DMS153 treated with DMSO at 0.1 percent for 48 hours (cell line): ENCODE measurements around the gene INTS11.
"Not testable (repeated sequence)": the region's sequence is repeated elsewhere in the genome, so short reads cannot be mapped to it uniquely, and the experiment has no call there.

ENCODE experiments used
- DNase-seq: peaks from one replicate; lab custom pipeline; 2025; ENCODE audit not compliant: unreplicated experiment; lab: John Stamatoyannopoulos, UW

The INTS11 gene

DNA sequence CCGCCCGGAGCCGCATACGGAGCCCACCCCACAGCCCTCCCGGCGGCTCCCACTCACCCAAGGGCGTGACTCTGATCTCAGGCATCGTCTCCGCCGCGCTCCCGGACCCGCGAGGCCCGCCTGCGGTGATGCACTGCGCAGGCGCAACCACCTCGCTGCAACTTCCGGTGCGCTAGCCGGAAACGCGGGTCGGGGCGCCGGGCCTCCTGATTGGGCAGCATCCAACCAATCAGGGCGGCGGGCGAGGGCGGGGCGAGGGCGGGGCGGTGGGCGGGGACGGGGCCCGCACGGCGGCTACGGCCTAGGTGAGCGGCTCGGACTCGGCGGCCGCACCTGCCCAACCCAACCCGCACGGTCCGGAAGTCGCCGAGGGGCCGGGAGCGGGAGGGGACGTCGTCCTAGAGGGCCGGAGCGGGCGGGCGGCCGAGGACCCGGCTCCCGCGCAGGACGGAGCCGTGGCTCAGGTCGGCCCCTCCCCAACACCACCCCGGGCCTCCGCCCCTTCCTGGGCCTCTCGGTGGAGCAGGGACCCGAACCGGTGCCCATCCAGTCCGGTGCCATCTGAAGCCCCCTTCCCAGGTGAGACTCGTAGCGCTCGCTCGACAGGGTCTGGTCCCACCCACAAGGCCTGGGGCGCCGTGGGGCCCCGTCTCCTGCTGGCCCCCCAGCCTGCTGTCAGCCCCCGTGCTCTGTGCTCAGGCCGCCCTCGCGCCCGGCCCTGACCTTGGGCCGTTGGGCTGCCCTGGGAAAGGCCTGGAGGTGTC, at the start of gene INTS11, which contains the start of gene CPTP:
INTS11 (minus strand) TSS at position 137 of the 764 bp plus-strand sequence; CDS start at position 85, 52 bp downstream.
CPTP (plus strand) TSS at position 279 of the 764 bp plus-strand sequence. CDS start 2,109 bp downstream, outside the sequence.
- DNase-seq, result peak; percentile 95

DNA sequence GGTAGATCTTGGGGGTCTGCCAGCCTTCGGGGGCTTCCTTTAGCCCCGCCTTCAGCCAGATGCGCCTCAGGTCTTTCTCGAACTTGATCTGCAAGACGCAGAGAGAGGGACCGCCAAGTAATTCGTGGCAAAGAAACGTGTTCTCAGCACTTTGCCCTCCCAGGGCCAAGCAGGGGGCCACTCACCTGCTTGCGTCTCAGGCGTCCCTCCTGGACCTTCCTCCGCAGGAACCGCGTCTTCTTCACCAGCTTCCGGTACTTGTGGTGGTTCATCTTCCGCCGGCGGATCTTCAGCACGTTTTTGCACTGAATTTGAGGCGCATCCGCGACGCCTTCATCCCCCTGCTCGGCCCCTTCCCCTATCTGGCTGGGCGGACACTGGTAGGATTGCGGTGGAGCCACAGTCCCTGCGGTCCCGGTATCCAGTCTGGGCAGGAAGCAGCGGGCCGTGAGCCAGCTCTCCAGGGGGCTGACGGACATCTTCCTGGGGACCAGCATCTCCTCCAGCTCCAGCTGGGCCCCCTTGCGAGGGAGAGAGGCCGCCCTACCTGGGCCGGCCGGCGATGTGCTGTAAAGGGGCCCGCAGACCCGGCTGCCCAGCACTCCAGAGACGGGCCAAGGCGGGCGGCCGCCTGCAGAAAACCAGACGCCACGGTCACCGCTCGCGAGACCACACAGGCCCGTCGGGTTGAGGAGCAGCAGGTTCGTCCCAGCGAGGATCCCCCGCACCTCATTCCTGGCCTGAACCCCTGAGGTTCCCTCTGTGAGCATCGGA, 49.5 kb upstream of the INTS11 start:
- no peak for DNase-seq

DNA sequence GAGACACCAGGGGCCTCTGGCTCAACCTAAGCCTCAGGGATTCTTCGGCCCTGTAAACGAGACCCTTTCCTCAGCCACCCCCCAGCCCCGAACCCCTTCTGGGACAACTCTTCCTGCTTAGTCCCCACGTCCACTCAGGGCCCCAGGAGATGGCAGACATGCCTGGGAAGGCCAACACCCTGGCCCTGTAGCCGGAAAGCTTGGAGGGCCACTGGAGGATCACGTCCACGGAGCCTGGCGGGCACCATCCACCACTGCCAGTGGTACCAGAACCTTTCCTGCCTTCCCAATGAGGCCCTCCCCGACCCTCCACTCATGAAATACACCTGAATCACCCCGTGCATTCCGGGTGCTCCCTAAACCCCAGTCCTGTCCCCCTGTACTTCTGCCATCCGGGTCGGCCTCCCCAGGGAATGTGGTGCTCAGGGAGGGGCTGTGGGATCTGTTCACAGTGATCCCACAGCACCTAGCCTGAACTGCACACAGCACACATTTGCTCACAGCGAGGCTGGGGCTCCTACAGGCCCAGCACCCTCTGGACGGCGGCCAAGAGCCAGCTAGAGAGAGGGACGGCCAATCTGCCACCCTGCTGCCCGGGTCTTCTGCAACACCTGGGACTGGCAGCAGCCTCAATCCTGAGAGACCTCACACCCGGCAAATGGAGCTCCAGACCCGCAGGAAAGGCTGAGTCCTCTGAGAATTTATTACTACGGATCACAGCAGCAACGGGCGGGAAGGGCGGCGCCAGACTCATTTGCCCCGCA, 48.8 kb upstream of the INTS11 start:
- DNase-seq, result no peak

DNA sequence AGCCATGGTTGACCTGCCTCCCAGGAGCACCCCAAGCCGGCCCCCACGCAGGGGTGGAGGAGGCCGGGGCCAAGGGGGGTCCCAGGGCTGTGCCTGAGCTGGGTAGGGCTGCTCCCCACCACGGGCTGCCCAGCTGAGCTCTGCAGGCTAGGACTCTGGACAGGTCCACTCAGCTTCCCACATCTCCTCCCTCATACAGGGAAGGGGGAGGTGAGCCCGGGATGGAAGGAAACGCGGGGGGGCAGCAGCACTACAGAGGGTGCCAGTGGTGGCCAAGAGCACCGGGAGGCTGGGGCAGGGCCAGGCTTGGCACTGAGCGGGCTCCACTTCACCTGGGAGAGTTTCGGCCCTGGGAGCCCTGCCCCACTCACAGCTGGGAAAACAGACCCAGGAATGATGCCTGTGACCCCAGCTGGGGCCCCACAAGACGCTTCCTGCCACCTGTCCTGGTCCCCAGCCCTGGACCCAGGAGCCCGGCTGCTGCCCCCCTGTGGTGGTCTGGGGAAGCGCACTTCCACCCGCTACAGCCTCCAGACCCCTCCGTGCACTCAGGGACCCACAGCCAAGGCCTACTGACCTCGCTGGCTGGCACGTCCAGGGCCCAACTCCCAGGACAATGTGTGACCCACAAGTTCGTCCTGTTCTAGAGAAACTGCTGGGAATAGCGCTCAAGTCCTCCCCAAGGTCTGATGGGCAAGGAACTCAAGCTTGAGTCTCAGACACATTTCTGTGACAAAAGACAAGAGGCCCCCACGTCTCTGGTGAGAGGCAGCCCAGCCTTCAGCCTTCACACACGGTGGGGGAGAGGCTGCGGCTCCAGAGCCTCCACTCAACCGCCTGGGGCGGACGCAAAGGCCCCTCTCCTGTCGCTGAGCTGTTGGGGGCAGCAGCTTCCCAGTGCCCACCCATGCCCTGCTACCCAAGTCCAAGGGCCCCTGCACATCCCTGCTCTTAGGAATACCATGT, 47.6 kb upstream of the INTS11 start:
- peak; percentile 50 for DNase-seq

DNA sequence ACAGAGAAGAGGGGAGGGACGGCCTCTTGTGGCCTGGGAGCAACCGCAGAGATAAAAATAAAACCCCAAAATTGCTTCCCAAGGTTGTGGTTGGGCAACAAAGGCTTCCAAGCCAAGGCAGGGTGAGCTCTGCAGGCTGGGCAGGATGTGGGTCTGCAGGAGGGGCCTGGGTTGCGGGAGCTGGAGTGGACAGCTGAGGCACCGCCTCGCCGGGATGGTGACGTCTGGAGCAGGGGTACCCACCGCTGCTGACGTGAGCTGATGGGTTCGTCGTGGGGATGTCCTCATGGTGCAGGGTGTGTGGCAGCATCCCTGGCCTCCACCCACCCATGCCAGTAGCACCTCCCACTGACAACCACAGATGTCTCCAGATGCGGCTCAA, 46.9 kb upstream of the INTS11 start:
- DNase-seq, result no peak

DNA sequence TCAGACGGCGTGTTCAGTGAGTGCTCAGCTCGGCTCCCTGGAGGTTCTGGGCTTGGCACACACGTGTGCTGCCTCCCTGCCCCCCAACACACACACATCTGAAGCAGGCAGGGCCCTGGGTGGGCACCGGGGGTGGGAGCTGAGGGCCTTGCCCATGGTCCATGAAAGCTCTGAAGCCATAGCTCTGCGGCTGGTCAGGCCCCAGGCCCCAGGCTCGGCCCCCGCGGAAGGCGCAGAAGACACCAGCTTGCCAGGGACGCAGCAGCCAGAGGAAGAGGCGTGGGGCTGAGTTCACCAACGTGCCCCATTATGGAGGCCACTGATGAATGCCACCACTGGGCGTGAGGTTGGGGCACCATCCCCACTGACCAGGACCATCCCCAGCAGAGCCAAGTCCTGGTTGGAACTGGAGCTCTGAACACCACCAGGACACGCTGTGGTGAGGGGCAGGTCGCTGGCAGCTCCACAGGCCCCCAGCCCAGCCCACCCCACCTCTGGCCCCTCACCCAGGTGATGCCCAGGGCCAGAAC, 46.4 kb upstream of the INTS11 start:
- DNase-seq, result no peak

DNA sequence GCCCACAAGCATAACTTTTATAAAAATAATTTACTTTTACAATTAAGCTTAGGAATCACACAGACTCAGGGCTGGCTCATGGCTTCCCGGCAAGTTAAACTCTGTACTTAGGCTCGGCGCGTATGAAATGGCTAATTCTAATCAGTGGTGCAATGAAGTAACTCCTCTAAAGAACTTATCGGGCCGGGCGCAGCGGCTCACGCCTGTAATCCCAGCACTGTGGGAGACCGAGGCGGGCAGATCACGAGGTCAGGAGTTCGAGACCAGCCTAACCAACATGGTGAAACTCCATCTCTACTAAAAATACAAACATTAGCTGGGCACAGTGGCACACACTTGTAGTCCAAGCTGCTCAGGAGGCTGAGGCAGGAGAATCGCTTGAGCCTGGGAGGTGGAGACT, 45.6 kb upstream of the INTS11 start:
- not testable (repeated sequence) for DNase-seq

DNA sequence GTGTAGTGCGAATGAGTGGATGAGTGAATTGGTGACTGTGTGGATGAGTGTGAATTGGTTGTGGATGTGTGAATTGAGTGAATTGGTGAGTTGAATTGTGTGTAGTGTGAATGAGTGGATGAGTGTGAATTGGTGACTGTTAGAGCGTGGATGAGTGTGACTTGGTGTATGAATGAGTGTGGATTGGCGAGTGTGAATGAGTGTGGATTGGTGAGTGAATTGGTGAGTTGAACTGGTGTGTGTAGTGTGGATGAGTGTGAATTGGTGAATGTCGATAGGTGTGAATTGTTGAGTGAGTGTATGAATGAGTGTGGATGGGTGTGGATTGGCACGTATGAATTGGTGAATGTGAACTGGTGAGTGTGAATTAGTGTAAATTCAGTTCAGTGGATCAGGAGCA, 42.9 kb upstream of the INTS11 start:
- no peak for DNase-seq

DNA sequence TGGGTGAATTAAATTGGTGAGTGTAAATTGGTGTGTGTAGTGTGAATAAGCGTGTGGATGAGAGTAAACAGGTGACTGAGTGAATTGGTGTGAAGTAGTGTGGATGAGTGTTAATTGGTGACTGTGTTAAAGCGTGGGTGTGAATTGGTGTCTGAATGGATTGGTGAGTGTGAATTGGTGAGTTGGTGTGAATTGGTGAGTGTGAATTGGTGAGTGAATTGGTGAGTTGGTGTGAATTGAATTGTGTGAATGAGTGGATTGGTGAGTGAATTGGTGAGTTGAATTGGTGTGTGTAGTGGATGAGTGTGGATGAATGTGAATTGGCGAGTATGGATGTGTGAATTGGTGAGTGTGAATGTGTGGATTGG, 42.2 kb upstream of the INTS11 start:
- DNase-seq, result no peak

DNA sequence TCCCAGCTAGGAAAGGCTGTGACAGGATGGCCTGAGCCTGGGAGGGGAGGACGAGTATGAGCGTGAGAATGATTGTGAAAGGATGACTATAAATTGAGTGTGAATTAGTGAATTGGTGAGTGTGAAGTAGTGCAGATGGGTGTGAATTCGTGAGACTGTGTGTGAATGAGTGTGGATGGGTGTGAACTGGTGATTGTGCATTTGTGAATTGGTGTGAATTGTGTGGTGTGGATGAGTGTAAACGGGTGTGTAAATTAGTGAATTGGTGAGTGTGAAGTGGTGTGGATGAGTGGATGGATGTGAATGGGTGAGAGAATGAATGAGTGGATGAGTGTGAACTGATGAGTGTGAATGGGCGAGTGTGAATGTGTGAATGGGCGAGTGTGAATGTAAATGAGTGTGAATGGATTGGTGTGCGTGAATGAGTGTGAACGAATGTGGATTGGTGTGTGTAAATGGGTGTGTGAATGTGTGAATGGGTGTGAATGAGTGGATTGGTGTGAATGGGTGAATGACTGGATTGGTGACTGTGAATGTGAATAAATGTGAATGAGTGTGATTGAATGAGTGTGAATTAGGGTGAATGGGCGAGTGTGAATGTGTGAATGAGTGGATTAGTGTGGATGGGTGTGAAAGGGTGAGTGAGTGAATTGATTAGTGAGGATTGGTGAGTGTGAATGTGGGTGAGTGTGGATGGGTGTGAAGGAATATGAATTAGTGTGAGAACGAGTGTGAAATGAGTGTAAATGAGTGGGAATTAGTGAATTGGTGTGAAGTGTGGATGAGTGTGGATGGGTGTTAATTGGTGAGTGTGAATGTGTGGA, 41.6 kb upstream of the INTS11 start:
- DNase-seq, result no peak

DNA sequence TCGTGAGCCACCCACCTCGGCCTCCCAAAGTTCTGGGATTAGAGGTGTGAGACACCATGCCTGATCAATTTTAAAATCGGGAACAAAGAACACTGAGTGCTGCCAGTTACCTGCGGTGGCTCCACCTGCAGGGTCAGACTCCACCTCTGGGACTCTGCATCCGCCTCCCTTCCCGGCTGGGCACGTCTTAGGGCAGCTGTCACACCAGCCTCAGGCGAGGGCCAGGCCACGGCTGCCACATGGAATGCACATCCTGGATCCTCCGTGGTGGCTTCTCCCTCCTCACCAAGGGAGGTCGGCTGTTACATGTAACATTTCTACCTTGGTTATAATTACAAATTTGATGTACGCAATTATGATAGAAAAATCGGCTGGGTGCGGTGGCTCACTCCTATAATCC, 39.8 kb upstream of the INTS11 start:
- DNase-seq, result no peak

DNA sequence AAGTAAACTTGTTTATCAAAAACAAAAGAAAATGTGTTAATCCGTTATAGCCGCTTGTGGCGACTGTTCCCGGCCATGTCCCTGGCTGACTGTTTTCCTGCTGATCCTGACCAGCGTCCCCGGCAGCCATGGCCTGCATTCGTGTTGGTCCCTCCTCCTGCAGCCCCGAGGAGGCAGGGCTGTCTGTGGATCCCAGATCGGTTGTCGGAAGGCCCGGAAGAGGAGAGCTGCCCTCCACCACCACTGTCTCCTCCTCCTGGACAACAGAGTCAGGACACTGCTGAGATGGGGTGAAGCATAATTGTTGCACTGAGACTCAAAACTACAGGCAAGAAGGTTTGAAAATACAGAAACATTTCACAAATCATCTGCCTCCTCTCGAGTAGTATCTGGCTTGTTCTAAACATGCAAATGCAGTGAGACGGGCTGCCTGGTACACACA, 37.5 kb upstream of the INTS11 start:
- no peak for DNase-seq

DNA sequence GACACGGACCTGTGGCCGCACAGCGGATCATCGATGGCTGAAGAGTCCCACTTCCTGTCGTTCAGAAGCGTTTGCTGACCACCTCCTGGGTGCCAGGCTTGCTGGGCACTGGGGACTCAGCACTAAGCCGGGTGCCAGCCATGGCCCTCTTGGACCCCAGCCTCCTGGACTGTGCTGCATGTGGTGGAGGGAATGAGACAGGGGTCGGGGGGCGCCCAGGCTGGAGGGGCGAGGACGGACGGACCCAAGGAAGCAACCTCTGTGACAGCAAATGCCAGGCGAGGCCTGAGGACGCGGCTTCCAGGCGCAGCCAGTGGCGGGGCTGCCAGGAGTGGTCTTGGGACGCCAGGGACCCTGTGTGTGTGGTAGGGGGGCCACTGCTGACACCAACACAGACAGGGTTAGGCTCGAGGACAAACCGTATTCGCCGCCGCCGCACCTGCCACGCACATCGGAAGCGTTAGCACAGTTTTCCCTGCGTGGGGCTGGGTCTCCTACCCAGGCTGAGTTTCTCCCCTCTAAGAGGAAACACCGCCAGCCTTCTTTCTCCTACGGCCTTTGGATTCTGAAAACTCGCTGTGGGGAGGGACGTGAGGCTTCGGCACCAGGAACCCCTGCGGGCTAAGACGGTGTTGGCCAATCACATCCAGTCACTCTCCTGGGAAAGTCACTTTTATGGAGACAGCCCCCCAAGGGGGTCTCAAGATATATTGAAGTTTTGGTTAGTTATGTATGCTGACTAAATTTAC, 36.9 kb upstream of the INTS11 start:
- no peak for DNase-seq

DNA sequence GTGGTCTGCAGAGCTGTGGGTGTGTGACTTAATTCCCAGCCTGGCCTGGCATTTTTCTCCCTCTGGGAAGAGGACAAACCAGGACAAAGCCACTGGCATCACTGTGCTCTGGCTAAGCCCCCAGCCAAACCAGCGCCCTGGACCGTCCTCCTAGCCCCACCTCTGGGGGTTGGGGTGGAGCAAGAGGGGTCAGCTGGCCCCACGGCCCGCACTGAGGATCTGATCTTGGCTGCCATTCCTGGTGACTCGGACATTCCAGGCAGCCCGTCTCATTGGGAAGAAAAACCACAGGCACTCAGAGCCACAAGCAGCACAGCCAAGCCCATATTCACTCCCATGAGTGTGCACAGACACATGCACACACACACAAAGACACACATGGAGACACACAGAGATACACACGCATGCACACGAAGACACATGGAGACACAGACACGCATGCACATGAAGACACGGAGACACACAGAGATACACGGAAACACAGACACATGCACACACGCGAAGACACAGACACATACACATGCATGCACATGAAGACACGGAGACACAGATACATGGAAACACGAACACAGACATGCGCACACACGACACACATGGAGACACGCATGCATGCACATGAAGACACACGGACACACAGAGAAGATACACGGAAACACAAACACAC, 36.2 kb upstream of the INTS11 start:
- no peak for DNase-seq

DNA sequence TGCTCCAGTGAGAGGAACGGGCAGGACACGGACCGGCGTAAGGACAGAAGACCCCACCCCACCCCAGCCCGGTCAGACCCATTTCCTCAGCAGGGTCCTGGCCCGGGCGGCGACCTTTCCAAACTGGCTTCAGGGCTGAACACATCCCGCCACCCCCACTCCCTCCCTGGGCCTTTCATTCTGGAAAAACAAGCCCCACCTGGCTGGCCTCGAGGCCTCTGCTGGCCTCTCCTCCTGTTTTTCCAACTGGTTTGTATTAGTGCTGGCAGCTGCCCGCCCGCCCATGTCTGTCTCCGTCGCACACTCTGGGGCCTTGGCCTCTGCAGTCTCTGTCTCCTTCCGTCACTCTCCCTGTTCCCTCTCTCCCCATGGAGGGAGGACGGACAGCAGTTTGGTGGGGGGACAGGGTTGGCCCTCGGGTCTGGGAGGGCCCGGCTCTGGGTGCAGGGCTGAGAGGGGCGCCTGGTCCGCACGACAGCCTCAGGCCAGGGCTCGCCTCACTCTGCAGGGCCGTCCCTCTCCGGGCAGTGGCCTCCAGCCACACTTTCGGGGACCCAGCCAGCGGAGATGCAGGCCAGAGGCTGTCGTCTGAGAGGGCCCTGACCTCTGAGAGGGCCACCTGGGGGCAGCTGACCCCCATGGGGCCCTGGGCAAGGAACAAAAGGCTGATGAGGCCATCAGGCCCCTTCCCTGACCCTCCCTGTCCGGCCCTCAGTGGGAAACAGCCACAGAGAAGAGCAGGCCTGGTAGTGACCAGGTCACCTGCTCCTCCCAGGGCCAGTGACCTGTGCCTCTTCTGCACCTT, 35.4 kb upstream of the INTS11 start:
- no peak for DNase-seq

DNA sequence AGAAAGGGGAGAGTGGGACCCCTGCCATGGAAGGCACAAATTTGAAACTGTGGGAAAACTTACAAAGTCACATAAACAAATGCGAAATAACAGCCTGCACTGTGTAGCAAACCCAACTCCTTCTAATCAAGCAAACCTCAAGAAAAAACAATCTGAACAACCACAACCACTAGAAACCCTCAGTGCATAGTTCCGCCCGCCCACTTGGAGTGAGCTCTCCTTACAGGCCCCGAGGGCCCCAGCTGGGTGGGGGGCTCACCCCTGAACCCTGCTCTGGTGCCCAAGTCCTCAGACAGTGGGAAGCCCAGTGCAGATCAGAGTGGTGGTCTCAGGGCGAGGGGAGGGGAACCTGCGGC, 34.8 kb upstream of the INTS11 start:
- DNase-seq, result no peak
